Parathyroid adenoma (tissue), 2 donors: ENCODE measurements around the gene TC2N.
"Not testable (repeated sequence)": the region's sequence is repeated elsewhere in the genome, so short reads cannot be mapped to it uniquely, and the experiment has no call there.

ENCODE experiments used
- H2AFZ ChIP-seq: fragments of 300-600 bp; sonication (generic); one replicate; pipeline ENCODE4 v1.7.0; 2017; ENCODE audit warnings: antibody characterized with exemption, mild to moderate bottlenecking
- H3K27ac ChIP-seq: fragments of 300-600 bp; sonication (generic); one replicate; pipeline ENCODE4 v1.7.0; 2017
- H3K27me3 ChIP-seq: fragments of 300-600 bp; sonication (generic); one replicate; pipeline ENCODE4 v1.7.0; 2017; ENCODE audit warnings: low read length; ENCODE audit not compliant: control insufficient read depth, insufficient read depth
- H3K36me3 ChIP-seq: fragments of 300-600 bp; sonication (generic); one replicate; pipeline ENCODE4 v1.7.0; 2017; ENCODE audit warnings: low read length; ENCODE audit not compliant: control insufficient read depth, insufficient read depth
- H3K4me1 ChIP-seq: fragments of 300-600 bp; sonication (generic); one replicate; pipeline ENCODE4 v1.7.0; 2017; ENCODE audit warnings: control low read depth
- H3K4me2 ChIP-seq: fragments of 300-600 bp; sonication (generic); one replicate; pipeline ENCODE4 v1.7.0; 2017; ENCODE audit warnings: low read length
- H3K4me3 ChIP-seq: fragments of 300-600 bp; sonication (generic); one replicate; pipeline ENCODE4 v1.7.0; 2017; ENCODE audit warnings: low read depth, low read length
- H3K79me2 ChIP-seq: fragments of 300-600 bp; sonication (generic); one replicate; pipeline ENCODE4 v1.7.0; 2017; ENCODE audit warnings: control low read depth
- H3K9ac ChIP-seq: fragments of 300-600 bp; sonication (generic); one replicate; pipeline ENCODE4 v1.7.0; 2017; ENCODE audit warnings: mild to moderate bottlenecking
- H3K9me3 ChIP-seq: fragments of 300-600 bp; sonication (generic); one replicate; pipeline ENCODE4 v1.7.0; 2017; ENCODE audit warnings: low read length; ENCODE audit not compliant: control insufficient read depth
- CTCF ChIP-seq: fragments of 300-600 bp; sonication (generic); IDR thresholded peaks from one replicate; pipeline ENCODE4 v1.7.0; 2017; ENCODE audit warnings: antibody characterized with exemption, mild to moderate bottlenecking
- donor health status: primary hyperparathyroidism.

Gene TC2N

GRCh38 chr14:91810699-91811098, 56.6 kb downstream of the TC2N start:
- no peak for TF ChIP-seq CTCF
- Histone ChIP-seq H3K4me3 (no peak overlapping the region), H3K27ac (no peak overlapping the region), H3K9ac (no peak overlapping the region), H3K79me2 (peaks cover 15% of the 10 kb centered on the region), H3K36me3 (no peaks in the 10 kb centered on the region), H3K9me3 (no peaks in the 10 kb centered on the region), H3K4me2 (no peak overlapping the region), H3K4me1 (no peaks in the 10 kb centered on the region), H2AFZ (no peak overlapping the region), H3K27me3 (no peaks in the 10 kb centered on the region)

GRCh38 chr14:91806716-91807115, 60.6 kb downstream of the TC2N start:
- Histone ChIP-seq H3K4me2 (no peak overlapping the region), H3K79me2 (peaks cover 18% of the 10 kb centered on the region), H3K9ac (no peak overlapping the region), H3K9me3 (no peaks in the 10 kb centered on the region), H3K27me3 (no peaks in the 10 kb centered on the region), H3K4me1 (no peaks in the 10 kb centered on the region), H3K27ac (no peak overlapping the region), H3K4me3 (no peak overlapping the region), H2AFZ (no peak overlapping the region), H3K36me3 (no peaks in the 10 kb centered on the region)
- no peak for TF ChIP-seq CTCF

GRCh38 chr14:91806094-91806493, 61.2 kb downstream of the TC2N start:
- H3K4me2 ChIP-seq, H3K27ac ChIP-seq, H3K4me3 ChIP-seq, H3K4me1 ChIP-seq, H3K36me3 ChIP-seq, H2AFZ ChIP-seq, H3K27me3 ChIP-seq, H3K9ac ChIP-seq, H3K9me3 ChIP-seq: not testable (repeated sequence)
- peaks cover 18% of the 10 kb centered on the region for H3K79me2 ChIP-seq

- Histone ChIP-seq H3K27ac (no peak overlapping the region), H3K79me2 (peaks cover 18% of the 10 kb centered on the region), H3K4me1 (no peaks in the 10 kb centered on the region), H3K27me3 (no peaks in the 10 kb centered on the region), H3K4me2 (no peak overlapping the region), H3K36me3 (no peaks in the 10 kb centered on the region), H3K9me3 (no peaks in the 10 kb centered on the region), H3K9ac (no peak overlapping the region), H2AFZ (no peak overlapping the region), H3K4me3 (no peak overlapping the region)
- TF ChIP-seq CTCF: no peak
Measured at GRCh38 chr14:91805659-91806058, 61.7 kb downstream of the TC2N start.

GRCh38 chr14:91801358-91801757, 66.0 kb downstream of the TC2N start:
- no peak for TF ChIP-seq CTCF

More at GRCh38 chr14:91801358-91801757, 66.0 kb downstream of the TC2N start:
- Histone ChIP-seq H2AFZ (no peak overlapping the region), H3K36me3 (no peaks in the 10 kb centered on the region), H3K27me3 (no peaks in the 10 kb centered on the region), H3K27ac (no peak overlapping the region), H3K9me3 (no peaks in the 10 kb centered on the region), H3K4me3 (no peak overlapping the region), H3K4me2 (no peak overlapping the region), H3K4me1 (peaks cover 4% of the 10 kb centered on the region), H3K9ac (no peak overlapping the region), H3K79me2 (peaks cover 4% of the 10 kb centered on the region)
